MCF 10A (cell line): ENCODE results near the gene PCDHA11. TPM values are rescaled to one million over a fixed set of nuclear protein-coding genes. Genes with fewer than 3 reads are reported as not detected.

Experiments used
- BruUV-seq: library from RNA; stranded (reverse); fragments of 400-500 nt; replicated peaks from 2 replicates; lab custom pipeline; 2021; lab: Mats Ljungman, UMichigan
- CTCF ChIA-PET: fragments of 300-600 bp; sonication (Branson Sonifier 250); formaldehyde crosslinking; extraction: SDS; loops from one replicate; lab custom pipeline; 2021; ENCODE audit warnings: antibody characterized with exemption, inconsistent platforms; lab: Yijun Ruan, JAX
- POLR2A ChIA-PET: fragments of 300-600, 350-650 bp; sonication (Branson Sonifier 250); formaldehyde crosslinking; extraction: SDS; loops from one replicate; lab custom pipeline; 2020; ENCODE audit warnings: antibody characterized with exemption, inconsistent platforms; lab: Yijun Ruan, JAX
- DNase-seq: peaks from one replicate; pipeline ENCODE4 v3.0.0-alpha.2; 2018; ENCODE audit not compliant: unreplicated experiment
- H3K27ac Mint-ChIP-seq: one replicate; pipeline ENCODE4 v1.8.0; 2022; ENCODE audit warnings: mild to moderate bottlenecking, low read depth, mixed read lengths; ENCODE audit not compliant: unreplicated experiment
- H3K27me3 Mint-ChIP-seq: one replicate; pipeline ENCODE4 v1.8.0; 2022; ENCODE audit warnings: mixed read lengths; ENCODE audit not compliant: insufficient read depth, unreplicated experiment
- H3K36me3 Mint-ChIP-seq: one replicate; pipeline ENCODE4 v1.8.0; 2022; ENCODE audit warnings: mild to moderate bottlenecking, moderate library complexity, mixed read lengths; ENCODE audit not compliant: insufficient read depth, unreplicated experiment
- H3K4me1 Mint-ChIP-seq: one replicate; pipeline ENCODE4 v1.8.0; 2022; ENCODE audit warnings: mixed read lengths; ENCODE audit not compliant: insufficient read depth, unreplicated experiment
- H3K4me3 Mint-ChIP-seq: one replicate; pipeline ENCODE4 v1.8.0; 2022; ENCODE audit warnings: mild to moderate bottlenecking, moderate library complexity, mixed read lengths; ENCODE audit not compliant: unreplicated experiment
- H3K9me3 Mint-ChIP-seq: one replicate; pipeline ENCODE4 v1.8.0; 2022; ENCODE audit warnings: mixed read lengths; ENCODE audit not compliant: unreplicated experiment
- CTCF ChIP-seq: fragments of 200-600 bp; IDR thresholded peaks from one replicate; pipeline ENCODE4 v1.8.0; 2022; ENCODE audit warnings: antibody characterized with exemption, mild to moderate bottlenecking; ENCODE audit not compliant: unreplicated experiment
- intact Hi-C: fragments of 100-400 bp; cut with micrococcal nuclease; formaldehyde crosslinking; loops from 2 replicates; pipeline ENCODE4 v1.14.1; 2022
- total RNA-seq: library from RNA; stranded (reverse); gene quantifications from 2 replicates; pipeline ENCODE4 v1.2.3, GENCODE V29; 2022

The PCDHA11 gene
- total RNA-seq, 1 experiment from 2014 or later: 0.49 TPM

GRCh38 chr5:140862441-140863295 lies 6.1 kb upstream of the PCDHA11 start:
- no peak for DNase-seq
- CTCF ChIA-PET: interaction anchor here (0.6 to 1.3 kb wide), 4 partner anchors 11 to 422 kb away, joined by 4 to 6 read pairs (median 4); no protein-coding TSS in a partner anchor
- BruUV-seq: no TSS peak
- no peak for TF ChIP-seq CTCF
- intact Hi-C loops: no loop called here
- Mint-ChIP-seq H3K4me3 (no peak overlapping the region), H3K9me3 (peaks cover 15% of the 10 kb centered on the region), H3K27ac (no peak overlapping the region), H3K27me3 (no peaks in the 10 kb centered on the region), H3K4me1 (no peaks in the 10 kb centered on the region), H3K36me3 (no peaks in the 10 kb centered on the region)
- POLR2A ChIA-PET: no interaction called here

- no TSS peak for BruUV-seq
- intact Hi-C loops: no loop called here
- ChIA-PET POLR2A (interaction anchor here (1.0 to 1.5 kb wide), 2 partner anchors 57 to 171 kb away, joined by 3 to 13 read pairs; partner anchors contain the start of gene PCDHAC1), CTCF (interaction anchor here (0.6 to 1.7 kb wide), 19 partner anchors 25 to 390 kb away, joined by 3 to 25 read pairs (median 3); partner anchors contain the start of gene PCDHA6)
- Mint-ChIP-seq H3K27me3 (no peaks in the 10 kb centered on the region), H3K36me3 (no peaks in the 10 kb centered on the region), H3K4me3 (no peak overlapping the region), H3K9me3 (peaks cover 2% of the 10 kb centered on the region), H3K4me1 (peaks cover 4% of the 10 kb centered on the region), H3K27ac (no peak overlapping the region)
- no peak for DNase-seq
- no peak for TF ChIP-seq CTCF
Observed at GRCh38 chr5:140869555-140869886, 764 bp downstream of the PCDHA11 start.

- TF ChIP-seq CTCF: no peak
- ChIA-PET POLR2A (no interaction called here), CTCF (interaction anchor here (0.8 to 1.7 kb wide), 7 partner anchors 10 to 170 kb away, joined by 3 to 25 read pairs (median 4); partner anchors contain the start of genes PCDHA4 and PCDHA6)
- peaks cover 5% of the 10 kb centered on the region for H3K36me3 Mint-ChIP-seq
- H3K4me3 Mint-ChIP-seq: no peak overlapping the region
- DNase-seq: no peak
- H3K27me3 Mint-ChIP-seq: no peaks in the 10 kb centered on the region
- H3K27ac Mint-ChIP-seq: no peak overlapping the region
- no peaks in the 10 kb centered on the region for H3K9me3 Mint-ChIP-seq
- H3K4me1 Mint-ChIP-seq: peaks cover 4% of the 10 kb centered on the region
- BruUV-seq: no TSS peak
- intact Hi-C loops: no loop called here
Observed at GRCh38 chr5:140870221-140871201, 1.8 kb downstream of the PCDHA11 start.
